CD14-positive monocyte (primary cell): Measurements from ENCODE around the gene ITGA4. TPM values are rescaled to one million over a fixed set of nuclear protein-coding genes. Genes with fewer than 3 reads are reported as not detected.
"Not testable (repeated sequence)": the region's sequence is repeated elsewhere in the genome, so short reads cannot be mapped to it uniquely, and the experiment has no call there.

Experiments used
- DNase-seq, 3 donors: peaks; one replicate each; pipeline ENCODE4 v3.0.0-alpha.2; 2011 to 2022
- H2AFZ ChIP-seq: 2 replicates; pipeline ENCODE4 v1.6.0; 2012; ENCODE audit warnings: mild to moderate bottlenecking, low read depth, low read length, inconsistent platforms; ENCODE audit not compliant: insufficient read depth, poor library complexity, severe bottlenecking
- H3K27ac ChIP-seq, 2 donors: 1 replicate in 1 of 2; 2 replicates in 1 of 2; pipeline ENCODE4 v1.5.1; 2012 to 2013; ENCODE audit warnings: low read length in 2 of 2, control low read depth in 1 of 2, inconsistent platforms in 1 of 2, low read depth in 1 of 2, mild to moderate bottlenecking in 1 of 2
- H3K27me3 ChIP-seq, 2 donors: one replicate each; pipeline versions ENCODE4 v1.6.0 to v1.6.1; 2011 to 2013; ENCODE audit warnings: low read length in 2 of 2; ENCODE audit not compliant: control insufficient read depth in 2 of 2, insufficient read depth in 2 of 2
- H3K36me3 ChIP-seq, 2 donors: replicated peaks in 1 of 2; 1 replicate in 1 of 2; 2 replicates in 1 of 2; pipeline versions ENCODE4 v1.5.1 to v1.6.1; 2012 to 2013; ENCODE audit warnings: low read length in 2 of 2, control low read depth in 1 of 2, inconsistent platforms in 1 of 2, mild to moderate bottlenecking in 1 of 2; ENCODE audit not compliant: insufficient read depth in 2 of 2, control insufficient read depth in 1 of 2
- H3K4me1 ChIP-seq, 2 donors: 1 replicate in 1 of 2; 2 replicates in 1 of 2; pipeline versions ENCODE4 v1.5.1 to v1.6.1; 2012 to 2013; ENCODE audit warnings: low read length in 2 of 2, control low read depth in 1 of 2, inconsistent platforms in 1 of 2, mild to moderate bottlenecking in 1 of 2, moderate library complexity in 1 of 2; ENCODE audit not compliant: insufficient read depth in 2 of 2, control insufficient read depth in 1 of 2
- H3K4me2 ChIP-seq: replicated peaks from 2 replicates; pipeline ENCODE3; 2012; ENCODE audit warnings: low read length, moderate library complexity, mild to moderate bottlenecking; ENCODE audit not compliant: poor library complexity, severe bottlenecking; ENCODE audit errors: extremely low read depth
- H3K4me3 ChIP-seq, 3 experiments: fragments of 200-600 bp in 1 of 3; sonication (generic) in 1 of 3; replicated peaks in 1 of 3; 1 replicate in 2 of 3; 2 replicates in 1 of 3; pipeline ENCODE4 v1.5.1; 2011 to 2013; ENCODE audit warnings: low read length in 3 of 3, mild to moderate bottlenecking in 3 of 3, control low read depth in 2 of 3, low read depth in 2 of 3, inconsistent platforms in 1 of 3, moderate library complexity in 1 of 3
- H3K79me2 ChIP-seq: 2 replicates; pipeline ENCODE4 v1.6.0; 2012; ENCODE audit warnings: mild to moderate bottlenecking, control low read depth, inconsistent platforms, low read length, moderate library complexity; ENCODE audit not compliant: insufficient read depth
- H3K9ac ChIP-seq: 2 replicates; pipeline ENCODE4 v1.6.0; 2017; ENCODE audit warnings: low read length, mild to moderate bottlenecking; ENCODE audit not compliant: insufficient read depth, poor library complexity, severe bottlenecking
- H3K9me3 ChIP-seq, 2 donors: replicated peaks in 1 of 2; 1 replicate in 1 of 2; 2 replicates in 1 of 2; pipeline versions ENCODE4 v1.5.1 to v1.6.1; 2012 to 2013; ENCODE audit warnings: low read length in 2 of 2, control low read depth in 1 of 2; ENCODE audit not compliant: control insufficient read depth in 1 of 2, insufficient read depth in 1 of 2
- H4K20me1 ChIP-seq: 2 replicates; pipeline ENCODE4 v1.6.0; 2012; ENCODE audit warnings: mild to moderate bottlenecking, low read length, control low read depth, moderate library complexity; ENCODE audit not compliant: insufficient read depth
- H3K27ac Mint-ChIP-seq, 7 donors: one replicate each; pipeline ENCODE4 v1.8.0; 2020; ENCODE audit warnings: mild to moderate bottlenecking in 7 of 7, mixed read lengths in 7 of 7, moderate library complexity in 6 of 7, inconsistent platforms in 2 of 7
- H3K27me3 Mint-ChIP-seq, 3 donors: one replicate each; pipeline ENCODE4 v1.8.0; 2021 to 2022; ENCODE audit warnings: low read depth in 3 of 3, mild to moderate bottlenecking in 3 of 3, mixed read lengths in 3 of 3, moderate library complexity in 3 of 3, inconsistent platforms in 1 of 3
- H3K36me3 Mint-ChIP-seq, 2 donors: one replicate each; pipeline ENCODE4 v1.8.0; 2020; ENCODE audit warnings: mixed read lengths in 2 of 2, inconsistent platforms in 1 of 2, mild to moderate bottlenecking in 1 of 2
- H3K4me1 Mint-ChIP-seq: one replicate; pipeline ENCODE4 v1.8.0; 2020; ENCODE audit warnings: mild to moderate bottlenecking, mixed read lengths
- H3K4me3 Mint-ChIP-seq, 2 donors: one replicate each; pipeline ENCODE4 v1.8.0; 2020; ENCODE audit warnings: mild to moderate bottlenecking in 2 of 2, mixed read lengths in 2 of 2, moderate library complexity in 1 of 2
- H3K9me3 Mint-ChIP-seq, 7 donors: one replicate each; pipeline ENCODE4 v1.8.0; 2020 to 2022; ENCODE audit warnings: mixed read lengths in 7 of 7, mild to moderate bottlenecking in 6 of 7, moderate library complexity in 6 of 7, inconsistent platforms in 2 of 7
- WGBS: methylation state at CpG from one replicate; pipeline ENCODE4 v1.1.5; 2013; ENCODE audit warnings: missing lambda C conversion rate; ENCODE audit not compliant: insufficient coverage; 5-methylcytosine and 5-hydroxymethylcytosine counted together
- intact Hi-C, 2 donors: fragments of 100-400 bp; cut with micrococcal nuclease; formaldehyde crosslinking; loops; one replicate each; pipeline versions ENCODE4 v1.15.0 to v1.15.1; 2023
- polyA plus RNA-seq, 3 donors: library from polyadenylated mRNA; depleted of rRNA in 1 of 3; unstranded in 2 of 3; stranded (reverse) in 1 of 3; fragments of 300-500 nt in 2 of 3; fragments of >200 nt in 1 of 3; fragmentation: Illumina TruSeq in 2 of 3; gene quantifications; 1 replicate in 2 of 3; 2 replicates in 1 of 3; pipeline ENCODE4 v1.2.3, GENCODE V29; 2012 to 2021
- TF ChIP-seq, protein P1 (sequence below): fragments of 200-600 bp; IDR thresholded peaks from one replicate; pipeline ENCODE4 v1.8.0; 2022; ENCODE audit warnings: antibody characterized with exemption, mild to moderate bottlenecking

Gene ITGA4
- polyA plus RNA-seq, 3 donors = 66.1 to 97.3 (median 84.1) TPM

DNA sequence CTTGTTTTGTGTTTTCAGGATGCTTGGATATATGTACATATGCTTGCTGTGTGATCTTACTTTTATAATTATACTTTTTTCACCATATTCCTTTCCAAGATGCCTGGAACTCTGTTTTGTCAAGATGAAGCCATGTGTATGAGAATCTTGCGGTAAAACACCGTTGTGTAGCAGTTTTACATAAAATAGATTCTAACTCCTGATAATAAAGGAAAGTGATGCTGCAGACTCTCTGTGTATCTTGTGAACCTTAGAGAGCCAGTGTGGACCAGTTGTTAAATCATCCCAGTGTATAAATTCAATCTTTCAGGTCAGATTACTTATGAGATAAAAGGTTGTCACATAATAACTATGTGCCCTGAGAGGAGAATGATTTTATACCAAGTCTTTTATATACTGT lies 12.5 kb upstream of the ITGA4 start:
- Histone ChIP-seq H3K4me2 (no peak overlapping the region), H3K36me3 (no peaks in the 10 kb centered on the region), H3K9ac (no peak overlapping the region), H3K4me1 (no peaks in the 10 kb centered on the region), H3K9me3 (no peaks in the 10 kb centered on the region), H2AFZ (no peak overlapping the region), H3K79me2 (no peaks in the 10 kb centered on the region), H3K4me3 (no peak overlapping the region), H4K20me1 (no peaks in the 10 kb centered on the region), H3K27me3 (no peaks in the 10 kb centered on the region), H3K27ac (no peak overlapping the region)
- Mint-ChIP-seq H3K4me3 (no peak overlapping the region), H3K36me3 (no peaks in the 10 kb centered on the region), H3K27ac (no peak overlapping the region), H3K9me3 (peaks cover 0 to 2% (median 0%) of the 10 kb centered on the region in 7 donors), H3K4me1 (peaks cover 6% of the 10 kb centered on the region), H3K27me3 (no peaks in the 10 kb centered on the region)
- TF ChIP-seq, protein P1, sequence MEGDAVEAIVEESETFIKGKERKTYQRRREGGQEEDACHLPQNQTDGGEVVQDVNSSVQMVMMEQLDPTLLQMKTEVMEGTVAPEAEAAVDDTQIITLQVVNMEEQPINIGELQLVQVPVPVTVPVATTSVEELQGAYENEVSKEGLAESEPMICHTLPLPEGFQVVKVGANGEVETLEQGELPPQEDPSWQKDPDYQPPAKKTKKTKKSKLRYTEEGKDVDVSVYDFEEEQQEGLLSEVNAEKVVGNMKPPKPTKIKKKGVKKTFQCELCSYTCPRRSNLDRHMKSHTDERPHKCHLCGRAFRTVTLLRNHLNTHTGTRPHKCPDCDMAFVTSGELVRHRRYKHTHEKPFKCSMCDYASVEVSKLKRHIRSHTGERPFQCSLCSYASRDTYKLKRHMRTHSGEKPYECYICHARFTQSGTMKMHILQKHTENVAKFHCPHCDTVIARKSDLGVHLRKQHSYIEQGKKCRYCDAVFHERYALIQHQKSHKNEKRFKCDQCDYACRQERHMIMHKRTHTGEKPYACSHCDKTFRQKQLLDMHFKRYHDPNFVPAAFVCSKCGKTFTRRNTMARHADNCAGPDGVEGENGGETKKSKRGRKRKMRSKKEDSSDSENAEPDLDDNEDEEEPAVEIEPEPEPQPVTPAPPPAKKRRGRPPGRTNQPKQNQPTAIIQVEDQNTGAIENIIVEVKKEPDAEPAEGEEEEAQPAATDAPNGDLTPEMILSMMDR = no peak
- intact Hi-C loops = no loop called here
- no CpG with 5 or more reads among the region's 2 CpGs for WGBS
- no peak for DNase-seq

DNA sequence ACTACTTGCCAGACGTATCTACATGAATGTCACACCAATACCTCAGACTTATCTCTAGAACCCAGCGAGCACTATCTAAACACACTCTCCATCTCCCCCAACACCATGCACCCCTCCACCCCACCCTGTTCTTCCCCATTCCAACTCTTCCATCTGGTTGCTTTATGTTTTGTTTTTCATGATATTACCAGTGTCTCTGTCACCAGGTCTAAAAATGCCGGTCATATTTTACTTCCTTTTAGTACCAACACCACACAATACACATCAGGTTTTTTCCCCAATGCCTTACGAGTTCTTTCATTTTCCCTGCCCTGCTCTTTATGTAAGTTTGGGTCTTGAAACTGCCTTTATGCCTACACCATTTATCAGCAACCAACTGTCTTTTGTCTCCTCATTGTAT lies 10.2 kb upstream of the ITGA4 start:
- Mint-ChIP-seq H3K27me3 (no peaks in the 10 kb centered on the region), H3K9me3 (peaks cover 0 to 2% (median 0%) of the 10 kb centered on the region in 7 donors), H3K4me1 (peaks cover 6% of the 10 kb centered on the region), H3K27ac (peak overlapping the region in 1 of 7 donors; percentile 32), H3K4me3 (peak overlapping the region in 1 of 2 donors; percentile 3), H3K36me3 (no peaks in the 10 kb centered on the region)
- Histone ChIP-seq H2AFZ (peak overlapping the region; percentile 31), H3K36me3 (no peaks in the 10 kb centered on the region), H3K4me2 (no peak overlapping the region), H3K4me1 (no peaks in the 10 kb centered on the region), H3K27me3 (no peaks in the 10 kb centered on the region), H3K27ac (no peak overlapping the region), H4K20me1 (no peaks in the 10 kb centered on the region), H3K9me3 (no peaks in the 10 kb centered on the region), H3K9ac (no peak overlapping the region), H3K4me3 (no peak overlapping the region), H3K79me2 (no peaks in the 10 kb centered on the region)
- intact Hi-C loops = no loop called here
- DNase-seq = no peak
- WGBS = 75% methylated on average over 2 of the region's 4 CpGs
- TF ChIP-seq, protein P1 = no peak

DNA sequence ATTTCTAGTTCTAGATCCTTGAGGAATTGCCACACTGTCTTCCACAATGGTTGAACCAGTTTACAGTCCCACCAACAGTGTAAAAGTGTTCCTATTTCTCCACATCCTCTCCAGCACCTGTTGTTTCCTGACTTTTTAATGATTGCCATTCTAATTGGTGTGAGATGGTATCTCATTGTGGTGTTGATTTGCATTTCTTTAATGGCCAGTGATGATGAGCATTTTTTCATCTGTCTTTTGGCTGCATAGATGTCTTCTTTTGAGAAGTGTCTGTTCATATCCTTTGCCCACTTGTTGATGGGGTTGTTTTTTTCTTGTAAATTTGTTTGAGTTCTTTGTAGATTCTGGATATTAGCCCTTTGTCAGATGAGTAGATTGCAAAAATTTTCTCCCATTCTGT lies 7.9 kb upstream of the ITGA4 start:
- H3K9me3 Mint-ChIP-seq, H3K27me3 ChIP-seq, H3K4me1 Mint-ChIP-seq, H3K9ac ChIP-seq, H3K36me3 ChIP-seq, H3K4me2 ChIP-seq, H3K27ac Mint-ChIP-seq, H3K79me2 ChIP-seq, H3K4me3 Mint-ChIP-seq, H3K4me3 ChIP-seq, H3K27ac ChIP-seq, H3K9me3 ChIP-seq, DNase-seq, H2AFZ ChIP-seq, H3K4me1 ChIP-seq, intact Hi-C loops, H3K27me3 Mint-ChIP-seq, H4K20me1 ChIP-seq, H3K36me3 Mint-ChIP-seq: not testable (repeated sequence)
